ENCODE measurements around the gene MRPL55.

Gene MRPL55

DNA sequence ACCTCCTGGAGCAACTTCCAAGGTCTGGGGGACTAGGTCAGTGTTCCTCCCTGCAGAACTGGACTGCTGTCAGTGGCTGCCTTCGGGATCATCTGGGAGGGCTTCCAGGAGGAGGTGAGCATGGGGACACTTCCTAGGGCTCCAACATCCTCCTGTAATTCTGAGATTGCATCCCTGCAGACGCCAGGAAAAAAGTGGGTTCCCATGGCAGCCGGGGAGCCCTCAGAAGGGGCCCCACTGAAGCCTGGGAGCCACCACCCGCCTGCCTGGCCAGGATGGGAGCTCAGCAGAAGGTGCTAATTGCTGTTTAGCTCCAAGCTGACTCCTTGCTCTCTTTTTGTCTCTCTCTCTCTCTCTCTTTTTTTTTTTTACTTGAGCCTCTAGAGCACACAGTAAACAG lies 42.7 kb downstream of the MRPL55 start:
- no peak for DNase-seq

DNA sequence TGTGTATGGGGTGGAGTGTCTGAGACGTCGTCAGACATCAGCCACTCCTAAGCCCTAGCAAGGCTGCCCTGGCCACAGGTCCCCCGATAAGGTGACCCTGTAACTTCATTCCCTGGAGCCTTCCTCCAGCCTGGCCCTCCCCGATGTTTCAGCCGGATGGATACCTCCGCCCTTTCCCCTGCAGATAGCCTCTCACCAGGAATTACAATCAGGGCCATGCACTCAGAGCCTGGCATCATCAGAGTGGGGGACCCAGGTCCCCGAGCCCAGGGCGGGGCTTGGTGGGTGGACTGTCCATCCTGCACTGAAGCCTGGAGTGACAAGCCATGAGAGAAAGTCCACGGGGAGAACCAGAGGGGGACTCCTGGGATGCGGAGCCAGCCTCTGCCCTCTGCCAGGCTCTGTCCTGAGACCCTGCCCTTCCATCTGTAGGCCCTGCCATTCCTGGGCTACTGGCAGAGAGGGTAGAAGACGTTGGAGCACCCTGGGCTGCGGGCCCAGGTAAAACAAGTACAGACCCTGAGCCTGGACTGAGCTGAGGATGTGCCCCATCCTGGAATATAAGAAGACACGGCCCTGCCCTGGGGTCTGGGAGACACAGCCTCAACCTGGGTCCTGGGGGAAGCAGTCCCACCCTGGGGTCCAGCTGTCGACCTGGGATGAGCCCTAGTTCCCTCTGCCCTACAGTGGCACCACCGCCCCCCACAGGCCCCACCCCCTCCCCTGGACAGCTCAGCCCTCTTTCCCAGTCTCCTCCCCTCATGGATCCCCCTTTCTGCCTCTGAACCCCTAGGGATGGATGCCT lies 43.4 kb downstream of the MRPL55 start:
- DNase-seq = no peak

DNA sequence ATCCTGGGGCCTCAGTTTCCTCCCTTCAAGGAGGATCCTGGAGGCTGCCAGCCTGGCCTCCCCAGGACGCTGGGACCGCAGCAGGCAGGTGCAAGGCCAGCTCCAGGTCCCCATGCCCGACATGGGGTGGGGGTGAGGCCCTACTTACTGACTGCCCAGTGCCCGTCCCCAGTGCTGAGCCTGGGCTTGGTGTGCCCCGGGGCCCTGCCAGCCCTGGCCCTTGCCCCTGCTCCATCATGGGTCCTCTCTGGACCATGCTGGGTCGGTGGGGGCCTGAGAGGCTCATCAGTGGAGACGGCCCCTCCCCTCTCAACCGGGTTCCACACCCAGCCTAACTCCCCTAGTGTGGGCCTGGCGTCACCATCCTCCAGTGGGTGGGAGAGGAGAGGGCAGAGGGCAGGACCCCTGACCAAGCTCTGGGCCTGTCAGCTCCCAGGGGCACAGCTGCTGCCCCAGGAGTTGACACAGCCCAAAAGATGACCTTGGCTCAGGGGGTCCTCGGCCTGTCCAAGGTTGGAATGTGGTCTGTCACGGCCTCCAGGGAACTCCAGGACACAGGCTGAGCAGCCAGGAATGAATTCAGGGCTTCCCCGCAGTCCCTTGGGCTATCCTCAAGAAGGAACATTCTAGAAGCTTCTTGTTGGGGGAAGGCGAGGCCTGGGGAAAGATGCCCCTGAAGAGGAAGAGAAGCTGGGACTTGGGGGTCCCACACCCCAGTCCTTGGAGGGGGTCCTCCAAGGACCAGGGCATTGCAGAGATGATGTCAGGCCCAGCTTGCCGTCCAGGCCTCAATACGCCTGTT lies 44.2 kb downstream of the MRPL55 start:
- no peak for DNase-seq

DNA sequence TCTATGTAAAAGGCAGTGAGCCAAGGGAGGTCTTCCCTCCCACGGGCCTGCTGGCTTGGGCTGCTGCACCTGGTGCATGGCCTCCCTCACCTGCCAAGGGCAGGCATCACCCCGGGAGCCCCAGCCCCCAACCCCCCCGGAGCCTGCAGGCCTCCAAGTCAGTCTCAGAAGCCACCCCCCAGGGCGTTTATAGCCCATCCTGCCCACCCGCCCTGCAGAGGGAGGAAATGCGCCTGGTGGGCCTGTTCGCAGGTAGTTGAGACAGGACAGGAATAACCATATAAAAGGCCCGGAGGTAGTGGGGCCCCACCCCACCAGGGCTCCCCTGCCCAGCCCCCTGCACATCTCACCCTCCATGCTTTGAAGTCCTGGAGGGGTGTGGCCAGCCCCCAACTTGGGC lies 44.8 kb downstream of the MRPL55 start:
- no peak for DNase-seq

DNA sequence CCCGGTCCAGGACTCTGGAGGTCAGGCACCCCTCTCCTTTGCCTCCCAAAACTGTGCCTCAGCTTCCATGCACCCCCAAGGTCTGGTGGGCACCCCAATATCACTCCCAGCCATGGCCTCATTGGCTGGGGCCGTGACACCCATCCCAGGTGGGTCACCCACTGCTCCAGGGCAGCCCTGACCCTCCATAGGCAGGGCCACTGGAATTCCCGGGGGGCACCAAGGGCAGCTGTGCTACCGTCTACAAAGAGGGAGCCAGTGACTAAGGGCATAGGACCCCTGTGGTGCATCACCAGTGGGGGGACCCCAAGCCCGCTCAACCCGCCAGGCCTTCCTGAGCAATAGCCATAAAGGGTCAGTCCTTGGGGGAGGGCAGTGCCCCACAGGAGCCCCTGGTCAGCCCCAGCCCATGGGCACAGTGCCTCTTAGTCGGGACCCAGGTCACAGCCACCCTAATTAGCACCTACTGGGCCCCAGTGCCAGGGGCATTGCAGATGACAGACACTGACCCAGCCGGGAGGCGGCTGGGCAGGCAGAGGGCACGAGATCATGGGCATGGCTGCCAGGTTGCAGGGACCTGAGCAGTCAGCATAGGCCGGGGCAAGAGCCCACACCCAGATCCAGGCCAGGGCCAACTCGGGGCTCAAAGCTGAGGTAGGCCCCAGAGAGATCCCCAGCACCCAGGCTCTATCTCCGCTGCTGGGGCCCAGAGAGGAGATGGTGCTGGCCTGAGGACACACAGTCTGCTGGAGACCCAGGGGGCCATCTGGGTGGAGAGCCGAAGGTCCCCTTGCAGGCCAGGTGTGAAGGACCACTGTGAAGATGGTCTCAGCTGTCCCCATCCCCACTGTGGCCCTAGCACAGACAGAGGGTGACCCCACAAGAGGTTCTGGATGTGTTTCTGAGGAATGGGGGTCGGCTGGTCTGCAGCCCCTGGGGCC lies 45.6 kb downstream of the MRPL55 start:
- no peak for DNase-seq

DNA sequence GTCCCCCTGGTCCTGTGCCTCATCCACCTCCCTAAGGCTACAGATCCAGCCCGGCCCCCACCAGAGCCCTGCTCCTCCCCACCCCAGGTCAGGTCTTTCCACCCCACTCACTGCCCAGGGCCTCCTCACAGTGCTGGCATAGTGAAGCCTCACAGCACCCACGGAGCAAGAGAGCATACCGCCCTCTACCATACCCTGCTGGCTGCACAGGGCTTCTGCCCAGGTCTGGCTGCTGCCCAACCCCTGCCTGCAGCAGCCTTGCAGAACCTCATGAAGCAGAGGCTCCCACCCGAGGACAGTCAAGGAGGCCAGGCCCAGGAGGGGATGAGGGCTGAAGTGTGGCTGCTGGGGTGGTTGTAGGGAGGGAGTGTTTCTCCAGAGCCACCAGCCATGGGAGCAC lies 46.3 kb downstream of the MRPL55 start:
- no peak for DNase-seq

DNA sequence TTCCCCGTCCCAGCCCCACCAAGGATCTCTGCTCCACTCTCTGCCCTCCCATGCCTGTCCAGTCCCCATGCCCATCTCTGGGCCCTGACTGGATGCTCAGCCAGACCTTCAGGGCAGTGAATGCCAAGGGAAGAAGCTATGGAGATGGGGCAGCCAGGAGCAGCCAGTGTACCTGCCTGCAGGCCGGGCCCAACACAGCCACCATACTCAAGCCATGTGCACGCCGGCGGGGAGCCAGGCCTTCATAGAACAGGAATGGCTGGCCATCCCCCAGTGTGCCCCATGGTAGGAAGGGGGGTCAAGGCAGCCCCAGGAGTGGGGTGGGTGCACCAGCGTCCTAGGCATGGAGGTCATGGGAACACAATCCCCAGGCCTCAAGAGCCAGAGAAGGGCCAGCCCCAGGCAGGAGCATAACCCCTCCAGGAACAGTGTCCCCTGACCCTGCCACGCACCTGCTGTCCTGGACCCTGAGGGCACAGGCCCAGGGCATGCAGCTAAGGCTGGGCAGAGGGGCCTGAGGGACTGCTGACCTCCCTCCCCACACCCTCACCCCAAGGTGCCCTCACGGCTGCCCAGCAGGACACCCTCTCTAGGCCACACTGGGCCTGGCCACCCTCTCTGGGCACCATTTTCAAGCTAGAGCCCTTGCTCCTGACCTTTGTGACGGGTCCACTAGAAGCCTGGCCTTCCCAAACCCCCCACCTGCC lies 46.9 kb downstream of the MRPL55 start:
- no peak for DNase-seq

DNA sequence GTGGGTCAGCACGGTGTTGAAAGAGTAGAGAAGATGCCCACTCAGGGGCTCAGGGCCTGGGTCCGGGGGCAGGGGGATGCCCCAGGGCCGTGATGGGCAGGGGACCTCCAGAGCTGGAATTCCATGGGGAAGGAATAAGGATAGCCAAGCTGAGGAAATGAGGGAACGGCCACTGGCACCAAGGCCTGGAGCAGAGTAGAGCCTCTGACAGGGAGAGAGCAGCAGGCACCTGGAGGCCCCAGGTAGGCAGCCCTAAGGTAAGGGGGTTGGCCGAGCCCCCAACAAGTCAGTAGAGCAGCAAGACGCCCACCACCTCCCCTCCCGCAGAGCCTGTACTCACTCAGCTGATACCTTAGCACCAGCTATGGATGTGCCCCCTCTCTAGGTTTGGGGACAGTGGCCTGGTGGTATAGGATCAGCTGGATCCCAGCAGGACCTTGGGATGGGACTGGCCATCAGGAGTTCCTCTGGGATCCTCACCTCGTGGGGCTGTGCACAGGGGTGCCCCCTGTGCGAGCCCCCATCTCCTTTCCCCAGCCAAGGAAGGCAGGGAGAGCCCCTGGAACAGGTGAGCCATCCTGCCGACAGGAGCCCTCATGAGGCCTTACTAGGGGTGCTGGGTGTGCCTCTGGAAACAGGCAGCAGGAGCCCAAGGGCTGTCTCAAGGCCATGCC lies 47.6 kb downstream of the MRPL55 start:
- no peak for DNase-seq

DNA sequence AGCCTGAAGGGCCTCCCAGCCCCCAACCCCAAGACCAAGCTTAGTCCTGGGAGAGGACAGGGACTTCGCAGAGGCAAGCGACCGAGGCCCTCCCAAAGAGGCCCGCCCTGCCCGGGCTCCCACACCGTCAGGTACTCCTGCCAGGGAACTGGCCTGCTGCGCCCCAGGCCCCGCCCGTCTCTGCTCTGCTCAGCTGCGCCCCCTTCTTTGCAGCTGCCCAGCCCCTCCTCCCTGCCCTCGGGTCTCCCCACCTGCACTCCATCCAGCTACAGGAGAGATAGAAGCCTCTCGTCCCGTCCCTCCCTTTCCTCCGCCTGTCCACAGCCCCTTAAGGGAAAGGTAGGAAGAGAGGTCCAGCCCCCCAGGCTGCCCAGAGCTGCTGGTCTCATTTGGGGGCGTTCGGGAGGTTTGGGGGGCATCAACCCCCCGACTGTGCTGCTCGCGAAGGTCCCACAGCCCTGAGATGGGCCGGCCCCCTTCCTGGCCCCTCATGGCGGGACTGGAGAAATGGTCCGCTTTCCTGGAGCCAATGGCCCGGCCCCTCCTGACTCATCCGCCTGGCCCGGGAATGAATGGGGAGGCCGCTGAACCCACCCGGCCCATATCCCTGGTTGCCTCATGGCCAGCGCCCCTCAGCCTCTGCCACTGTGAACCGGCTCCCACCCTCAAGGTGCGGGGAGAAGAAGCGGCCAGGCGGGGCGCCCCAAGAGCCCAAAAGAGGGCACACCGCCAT lies 48.5 kb downstream of the MRPL55 start:
- DNase-seq = no peak

DNA sequence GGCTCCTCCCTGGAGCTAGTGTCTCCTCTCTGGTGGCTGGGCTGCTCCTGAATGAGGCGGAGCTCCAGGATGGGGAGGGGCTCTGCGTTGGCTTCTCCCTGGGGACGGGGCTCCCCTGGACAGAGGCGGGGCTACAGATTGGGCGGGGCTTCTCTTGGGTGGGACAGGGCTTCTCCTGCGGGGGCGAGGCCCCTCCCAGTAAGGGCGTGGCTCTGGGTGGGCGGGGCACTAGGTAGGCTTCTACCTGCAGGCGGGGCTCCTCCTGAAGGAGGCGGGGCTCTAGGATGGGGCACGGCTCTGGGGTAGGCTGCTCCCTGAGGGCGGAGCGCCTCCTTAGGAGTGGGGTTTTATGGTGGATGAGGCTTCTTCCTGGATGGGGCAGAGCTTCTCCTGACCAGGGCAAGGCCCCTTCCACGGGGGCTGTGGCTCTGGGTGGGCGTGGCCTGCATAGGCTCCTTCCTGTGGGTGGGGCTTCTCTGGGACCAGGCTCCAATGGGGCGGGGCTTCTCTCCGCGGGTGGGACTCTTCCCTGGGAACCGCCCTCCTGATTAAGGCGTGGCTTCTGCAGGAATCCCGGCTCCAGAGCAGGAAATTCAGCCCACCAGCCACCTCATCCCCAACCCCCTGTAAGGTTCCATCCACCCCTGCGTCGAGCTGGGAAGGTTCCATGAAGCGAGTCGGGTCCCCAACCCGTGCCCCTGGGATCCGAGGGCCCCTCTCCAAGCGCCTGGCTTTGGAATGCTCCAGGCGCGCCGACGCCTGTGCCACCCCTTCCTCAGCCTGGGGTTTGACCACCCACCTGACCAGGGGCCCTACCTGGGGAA lies 49.3 kb downstream of the MRPL55 start:
- DNase-seq = no peak

DNA sequence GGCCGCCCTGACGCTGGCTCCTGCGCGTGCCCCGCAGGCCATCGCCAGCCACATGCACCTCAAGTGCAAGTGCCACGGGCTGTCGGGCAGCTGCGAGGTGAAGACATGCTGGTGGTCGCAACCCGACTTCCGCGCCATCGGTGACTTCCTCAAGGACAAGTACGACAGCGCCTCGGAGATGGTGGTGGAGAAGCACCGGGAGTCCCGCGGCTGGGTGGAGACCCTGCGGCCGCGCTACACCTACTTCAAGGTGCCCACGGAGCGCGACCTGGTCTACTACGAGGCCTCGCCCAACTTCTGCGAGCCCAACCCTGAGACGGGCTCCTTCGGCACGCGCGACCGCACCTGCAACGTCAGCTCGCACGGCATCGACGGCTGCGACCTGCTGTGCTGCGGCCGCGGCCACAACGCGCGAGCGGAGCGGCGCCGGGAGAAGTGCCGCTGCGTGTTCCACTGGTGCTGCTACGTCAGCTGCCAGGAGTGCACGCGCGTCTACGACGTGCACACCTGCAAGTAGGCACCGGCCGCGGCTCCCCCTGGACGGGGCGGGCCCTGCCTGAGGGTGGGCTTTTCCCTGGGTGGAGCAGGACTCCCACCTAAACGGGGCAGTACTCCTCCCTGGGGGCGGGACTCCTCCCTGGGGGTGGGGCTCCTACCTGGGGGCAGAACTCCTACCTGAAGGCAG lies 50.0 kb downstream of the MRPL55 start:
- DNase-seq = no peak

DNA sequence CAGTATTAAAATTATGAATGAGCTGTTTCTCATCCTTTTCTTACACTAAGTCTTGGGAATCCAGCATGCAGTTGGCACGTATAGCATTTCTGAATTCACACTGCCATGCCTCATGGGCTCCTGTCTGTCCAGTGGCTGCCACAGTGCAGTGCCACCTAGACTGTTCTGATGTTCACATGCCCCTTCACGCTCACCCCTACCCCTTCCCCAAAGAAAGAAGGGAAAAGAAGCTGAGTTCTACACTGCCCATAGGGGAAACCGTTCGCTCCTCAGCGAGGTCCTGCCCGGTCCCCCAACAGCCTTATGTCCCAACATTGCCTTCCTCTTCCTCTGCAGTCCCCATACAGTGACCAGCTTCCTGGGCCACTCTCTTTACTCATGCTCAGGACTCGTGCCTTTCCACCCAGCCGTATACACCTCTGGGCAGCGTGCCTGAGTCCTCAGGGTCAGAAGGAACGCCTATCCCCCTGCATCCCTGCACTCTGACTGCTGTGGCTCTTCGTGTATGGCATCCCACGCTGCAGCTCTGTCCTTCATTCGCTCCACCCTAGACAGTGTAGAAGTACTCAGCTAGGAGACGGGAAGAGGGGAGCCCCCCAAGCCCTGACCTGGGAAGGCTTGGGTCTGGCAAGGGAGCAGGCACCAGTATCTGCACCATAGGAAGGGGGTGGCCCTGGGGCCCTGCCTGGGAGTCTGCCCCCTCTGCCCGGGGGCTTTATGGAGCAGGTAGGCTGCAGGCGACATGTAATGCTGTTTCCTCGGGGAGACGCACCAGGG lies 50.7 kb downstream of the MRPL55 start:
- no peak for DNase-seq
